Loucy (cell line): ENCODE data around the gene AKAP13.

Source experiments
- H2AFZ ChIP-seq: fragments of 200-600 bp; sonication (generic); 2 replicates; pipeline ENCODE4 v1.6.0; 2016; ENCODE audit warnings: antibody characterized with exemption, mild to moderate bottlenecking, low read length, moderate library complexity
- H3F3A ChIP-seq: fragments of 200-600 bp; 2 replicates; pipeline ENCODE4 v1.6.0; 2016; ENCODE audit warnings: antibody characterized with exemption, low read depth, mild to moderate bottlenecking
- H3K27me3 ChIP-seq: fragments of 200-600 bp; sonication (generic); 2 replicates; pipeline ENCODE4 v1.6.1; 2014; ENCODE audit warnings: low read length, mild to moderate bottlenecking; ENCODE audit not compliant: insufficient read depth, poor library complexity, severe bottlenecking
- H3K36me3 ChIP-seq: fragments of 200-600 bp; sonication (generic); 2 replicates; pipeline ENCODE4 v1.6.1; 2016; ENCODE audit warnings: low read length; ENCODE audit not compliant: insufficient read depth
- H3K4me1 ChIP-seq: fragments of 200-600 bp; sonication (generic); 2 replicates; pipeline ENCODE4 v1.5.1; 2014; ENCODE audit warnings: low read length, mild to moderate bottlenecking; ENCODE audit not compliant: insufficient read depth, poor library complexity, severe bottlenecking
- H3K4me2 ChIP-seq: fragments of 200-600 bp; sonication (generic); 2 replicates; pipeline ENCODE4 v1.6.0; 2014; ENCODE audit warnings: antibody characterized with exemption, low read length, low read depth, mild to moderate bottlenecking; ENCODE audit not compliant: poor library complexity, severe bottlenecking
- H3K4me3 ChIP-seq: fragments of 200-600 bp; sonication (generic); 2 replicates; pipeline ENCODE4 v1.5.1; 2014; ENCODE audit warnings: low read length, mild to moderate bottlenecking, mixed read lengths; ENCODE audit not compliant: poor library complexity, severe bottlenecking
- H3K79me2 ChIP-seq: fragments of 200-600 bp; sonication (generic); 2 replicates; pipeline ENCODE4 v1.6.1; 2014; ENCODE audit warnings: low read length; ENCODE audit not compliant: insufficient read depth
- H3K9ac ChIP-seq: fragments of 200-600 bp; sonication (generic); 2 replicates; pipeline ENCODE4 v1.6.0; 2014; ENCODE audit warnings: mild to moderate bottlenecking, low read depth, low read length, moderate library complexity; ENCODE audit not compliant: poor library complexity, severe bottlenecking
- H3K9me2 ChIP-seq: fragments of 200-600 bp; sonication (generic); replicated peaks from 2 replicates; pipeline ENCODE4 v1.6.1; 2016; ENCODE audit warnings: low read depth, low read length, mixed read lengths
- H3K9me3 ChIP-seq: fragments of 200-600 bp; sonication (generic); 2 replicates; pipeline ENCODE4 v1.6.1; 2014; ENCODE audit warnings: mild to moderate bottlenecking, antibody characterized with exemption, low read length, low read depth; ENCODE audit not compliant: insufficient read depth
- H4K20me1 ChIP-seq: fragments of 200-600 bp; sonication (generic); 2 replicates; pipeline ENCODE4 v1.6.0; 2014; ENCODE audit warnings: antibody characterized with exemption, low read length, mild to moderate bottlenecking; ENCODE audit not compliant: insufficient read depth, poor library complexity, severe bottlenecking
- EZH2phosphoT487 ChIP-seq: fragments of 200-600 bp; IDR thresholded peaks from 2 replicates; pipeline ENCODE4 v1.6.1; 2018; ENCODE audit warnings: antibody characterized with exemption, mild to moderate bottlenecking, moderate library complexity, borderline replicate concordance
- TF ChIP-seq, protein P1 (sequence below): fragments of 200-600 bp; sonication (generic); conservative IDR thresholded peaks from 2 replicates; pipeline ENCODE4 v1.5.1; 2014; ENCODE audit warnings: mild to moderate bottlenecking, antibody characterized with exemption, low read length

AKAP13 gene

DNA sequence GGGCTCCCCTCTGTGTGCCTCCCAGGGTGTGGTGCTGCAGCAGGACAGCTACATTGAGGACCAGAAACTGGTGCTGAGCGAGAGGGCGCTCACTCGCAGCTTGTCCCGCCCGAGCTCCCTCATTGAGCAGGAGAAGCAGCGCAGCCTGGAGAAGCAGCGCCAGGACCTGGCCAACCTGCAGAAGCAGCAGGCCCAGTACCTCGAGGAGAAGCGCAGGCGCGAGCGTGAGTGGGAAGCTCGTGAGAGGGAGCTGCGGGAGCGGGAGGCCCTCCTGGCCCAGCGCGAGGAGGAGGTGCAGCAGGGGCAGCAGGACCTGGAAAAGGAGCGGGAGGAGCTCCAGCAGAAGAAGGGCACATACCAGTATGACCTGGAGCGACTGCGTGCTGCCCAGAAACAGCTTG is 360.6 kb downstream of the AKAP13 start:
- TF ChIP-seq EZH2phosphoT487, result no peak
- TF ChIP-seq, protein P1, sequence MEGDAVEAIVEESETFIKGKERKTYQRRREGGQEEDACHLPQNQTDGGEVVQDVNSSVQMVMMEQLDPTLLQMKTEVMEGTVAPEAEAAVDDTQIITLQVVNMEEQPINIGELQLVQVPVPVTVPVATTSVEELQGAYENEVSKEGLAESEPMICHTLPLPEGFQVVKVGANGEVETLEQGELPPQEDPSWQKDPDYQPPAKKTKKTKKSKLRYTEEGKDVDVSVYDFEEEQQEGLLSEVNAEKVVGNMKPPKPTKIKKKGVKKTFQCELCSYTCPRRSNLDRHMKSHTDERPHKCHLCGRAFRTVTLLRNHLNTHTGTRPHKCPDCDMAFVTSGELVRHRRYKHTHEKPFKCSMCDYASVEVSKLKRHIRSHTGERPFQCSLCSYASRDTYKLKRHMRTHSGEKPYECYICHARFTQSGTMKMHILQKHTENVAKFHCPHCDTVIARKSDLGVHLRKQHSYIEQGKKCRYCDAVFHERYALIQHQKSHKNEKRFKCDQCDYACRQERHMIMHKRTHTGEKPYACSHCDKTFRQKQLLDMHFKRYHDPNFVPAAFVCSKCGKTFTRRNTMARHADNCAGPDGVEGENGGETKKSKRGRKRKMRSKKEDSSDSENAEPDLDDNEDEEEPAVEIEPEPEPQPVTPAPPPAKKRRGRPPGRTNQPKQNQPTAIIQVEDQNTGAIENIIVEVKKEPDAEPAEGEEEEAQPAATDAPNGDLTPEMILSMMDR, result no peak
- no peak overlapping the region for H3K9ac ChIP-seq

DNA sequence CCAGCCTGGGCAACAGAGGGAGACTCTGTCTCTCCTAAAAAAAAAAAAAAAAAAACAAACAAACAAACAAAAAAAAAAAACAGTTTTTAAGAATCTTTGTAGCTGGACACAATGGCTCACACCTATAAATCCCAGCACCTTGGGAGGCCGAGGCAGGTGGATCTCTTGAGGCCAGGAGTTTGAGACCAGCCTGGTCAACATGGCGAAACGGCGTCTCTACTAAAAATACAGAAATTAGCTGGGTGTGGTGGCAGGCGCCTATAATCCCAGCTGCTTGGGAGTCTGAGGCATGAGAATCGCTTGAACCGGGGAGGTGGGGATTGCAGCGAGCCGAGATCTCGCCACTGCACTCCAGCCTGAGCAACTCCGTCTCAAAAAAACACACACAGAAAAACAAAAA is 361.3 kb downstream of the AKAP13 start:
- no peaks in the 10 kb centered on the region for H3F3A ChIP-seq
- H4K20me1 ChIP-seq, result no peaks in the 10 kb centered on the region
- no peak overlapping the region for H3K4me3 ChIP-seq
- no peak overlapping the region for H3K4me2 ChIP-seq
- no peaks in the 10 kb centered on the region for H3K27me3 ChIP-seq
- no peaks in the 10 kb centered on the region for H3K79me2 ChIP-seq
- no peak overlapping the region for H2AFZ ChIP-seq
- no peak overlapping the region for H3K9ac ChIP-seq
- peaks cover 89% of the 10 kb centered on the region for H3K36me3 ChIP-seq
- no peaks in the 10 kb centered on the region for H3K9me2 ChIP-seq
- H3K4me1 ChIP-seq, result no peaks in the 10 kb centered on the region
- H3K9me3 ChIP-seq, result no peaks in the 10 kb centered on the region
- TF ChIP-seq, protein P1, result no peak
- TF ChIP-seq EZH2phosphoT487, result no peak

More for the DNA sequence above, 360.6 kb downstream of the AKAP13 start:
- peaks cover 89% of the 10 kb centered on the region for H3K36me3 ChIP-seq
- H3K4me1 ChIP-seq, result no peaks in the 10 kb centered on the region
- H3K4me3 ChIP-seq, result no peak overlapping the region
- H3K9me2 ChIP-seq, result no peaks in the 10 kb centered on the region
- no peak overlapping the region for H2AFZ ChIP-seq
- no peaks in the 10 kb centered on the region for H3F3A ChIP-seq
- no peaks in the 10 kb centered on the region for H3K79me2 ChIP-seq
- no peaks in the 10 kb centered on the region for H3K9me3 ChIP-seq
- no peaks in the 10 kb centered on the region for H4K20me1 ChIP-seq
- no peak overlapping the region for H3K4me2 ChIP-seq
- no peaks in the 10 kb centered on the region for H3K27me3 ChIP-seq

DNA sequence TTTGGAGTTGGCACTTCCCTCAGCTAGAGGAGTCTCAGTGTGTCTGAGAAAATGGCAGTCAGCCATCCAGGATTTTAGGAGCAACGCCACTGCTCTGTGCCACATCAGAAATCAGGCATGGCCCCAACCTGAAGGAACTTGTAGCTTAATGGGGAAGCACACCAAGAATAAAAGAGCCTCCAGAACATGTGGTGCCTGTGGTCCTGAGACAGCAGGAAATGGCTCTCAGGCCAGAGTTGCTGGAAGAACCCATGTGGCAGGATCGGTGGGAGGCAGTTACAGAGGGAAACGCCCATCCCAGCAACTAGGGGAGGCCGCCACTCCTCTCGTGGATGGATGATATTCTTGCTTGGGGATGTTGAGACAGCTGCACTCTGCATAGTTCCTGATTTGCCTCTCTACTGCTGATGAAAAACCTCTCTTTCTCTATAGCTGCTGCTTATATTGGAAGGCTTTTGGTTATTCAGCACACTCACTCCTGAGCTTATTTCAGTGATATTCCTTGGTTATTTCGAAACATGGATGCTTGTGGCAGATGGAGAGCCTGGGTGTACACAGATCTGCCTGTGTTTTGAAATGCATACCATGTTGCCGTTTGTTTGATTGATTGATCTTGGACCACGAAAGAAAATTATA is 361.9 kb downstream of the AKAP13 start:
- Histone ChIP-seq H3K4me3 (no peak overlapping the region), H4K20me1 (no peaks in the 10 kb centered on the region), H3K36me3 (peaks cover 89% of the 10 kb centered on the region), H3K9me3 (no peaks in the 10 kb centered on the region), H3K27me3 (no peaks in the 10 kb centered on the region), H3F3A (no peaks in the 10 kb centered on the region), H3K9me2 (no peaks in the 10 kb centered on the region), H3K9ac (no peak overlapping the region), H3K4me2 (no peak overlapping the region), H2AFZ (no peak overlapping the region), H3K4me1 (no peaks in the 10 kb centered on the region), H3K79me2 (no peaks in the 10 kb centered on the region)
- TF ChIP-seq EZH2phosphoT487, result no peak
- TF ChIP-seq, protein P1, result no peak
